IMR-90 (cell line): Measurements from ENCODE around the gene CDKL5. TPM values are rescaled to one million over a fixed set of nuclear protein-coding genes. Genes with fewer than 3 reads are reported as not detected.

Experiments
- ATAC-seq: fragments of 200-7000 bp; cut with Tn5 transposase; 2 replicates; pipeline ENCODE4 v1.9.1; 2020; ENCODE audit warnings: low read depth, mild to moderate bottlenecking, moderate library complexity
- BruUV-seq: library from RNA; stranded (reverse); fragments of 400-500 nt; replicated peaks from 2 replicates; lab custom pipeline; 2021; lab: Mats Ljungman, UMichigan
- CTCF ChIA-PET: fragments of 300-600 bp; formaldehyde crosslinking; extraction: SDS; loops from one replicate; lab custom pipeline; 2021; ENCODE audit warnings: antibody characterized with exemption; lab: Yijun Ruan, JAX
- POLR2A ChIA-PET: fragments of 300-600 bp; sonication (Branson Sonifier 250); formaldehyde crosslinking; loops from one replicate; lab custom pipeline; 2022; ENCODE audit warnings: antibody characterized with exemption; ENCODE audit not compliant: unreplicated experiment; lab: Charles Lee
- DNase-seq: peaks from one replicate; pipeline ENCODE4 v3.0.0; 2013
- H2AFZ ChIP-seq: replicated peaks from 2 replicates; pipeline ENCODE3; 2013; ENCODE audit warnings: low read length, mild to moderate bottlenecking; ENCODE audit not compliant: poor library complexity
- H2AK5ac ChIP-seq: 2 replicates; pipeline ENCODE4 v1.6.1; 2013; ENCODE audit warnings: low read depth, low read length, inconsistent platforms
- H2AK9ac ChIP-seq: replicated peaks from 2 replicates; pipeline ENCODE3; 2013; ENCODE audit warnings: mild to moderate bottlenecking, low read depth, low read length, moderate library complexity; ENCODE audit not compliant: poor library complexity
- H2BK120ac ChIP-seq: 2 replicates; pipeline ENCODE4 v1.6.1; 2013; ENCODE audit warnings: low read depth, low read length, inconsistent platforms
- H2BK15ac ChIP-seq: 3 replicates; pipeline ENCODE4 v1.6.1; 2013; ENCODE audit warnings: low read depth, low read length, inconsistent platforms
- H2BK20ac ChIP-seq: 2 replicates; pipeline ENCODE4 v1.6.1; 2013; ENCODE audit warnings: low read depth, mild to moderate bottlenecking, inconsistent platforms, low read length, moderate library complexity
- H2BK5ac ChIP-seq: 2 replicates; pipeline ENCODE4 v1.6.1; 2013; ENCODE audit warnings: mild to moderate bottlenecking, low read depth, low read length, inconsistent platforms; ENCODE audit not compliant: poor library complexity, severe bottlenecking
- H3K14ac ChIP-seq: replicated peaks from 2 replicates; pipeline ENCODE4 v1.6.1; 2013; ENCODE audit warnings: low read depth, low read length, inconsistent platforms
- H3K18ac ChIP-seq: 2 replicates; pipeline ENCODE4 v1.6.1; 2013; ENCODE audit warnings: low read depth, low read length, control low read depth
- H3K23ac ChIP-seq: 2 replicates; pipeline ENCODE4 v1.6.1; 2013; ENCODE audit warnings: low read depth, low read length, inconsistent platforms
- H3K27ac ChIP-seq: 2 replicates; pipeline ENCODE4 v1.5.1; 2013; ENCODE audit warnings: mild to moderate bottlenecking, control low read depth, low read length; ENCODE audit not compliant: insufficient read depth
- H3K27me3 ChIP-seq: 2 replicates; pipeline ENCODE4 v1.6.1; 2013; ENCODE audit warnings: low read length; ENCODE audit not compliant: control insufficient read depth, insufficient read depth
- H3K36me3 ChIP-seq: 2 replicates; pipeline ENCODE4 v1.6.1; 2013; ENCODE audit warnings: low read length, mixed read lengths; ENCODE audit not compliant: control insufficient read depth, insufficient read depth
- H3K4ac ChIP-seq: 2 replicates; pipeline ENCODE4 v1.6.1; 2013; ENCODE audit warnings: low read depth, low read length, inconsistent platforms
- H3K4me1 ChIP-seq: 2 replicates; pipeline ENCODE4 v1.6.1; 2013; ENCODE audit warnings: low read length, mixed read lengths; ENCODE audit not compliant: control insufficient read depth, insufficient read depth
- H3K4me2 ChIP-seq: 2 replicates; pipeline ENCODE4 v1.6.1; 2013; ENCODE audit warnings: low read depth, mild to moderate bottlenecking, control low read depth, low read length, moderate library complexity
- H3K4me3 ChIP-seq: 2 replicates; pipeline ENCODE4 v1.5.1; 2013; ENCODE audit warnings: low read depth, mild to moderate bottlenecking, control low read depth, low read length, moderate library complexity; ENCODE audit not compliant: insufficient read depth
- H3K56ac ChIP-seq: 2 replicates; pipeline ENCODE4 v1.6.1; 2013; ENCODE audit warnings: low read length, inconsistent platforms; ENCODE audit not compliant: insufficient read depth; ENCODE audit errors: extremely low read depth
- H3K79me1 ChIP-seq, 2 experiments: 2 replicates each; pipeline ENCODE4 v1.6.1; 2013; ENCODE audit warnings: low read length in 2 of 2, inconsistent platforms in 1 of 2, low read depth in 1 of 2
- H3K9ac ChIP-seq: 2 replicates; pipeline ENCODE4 v1.6.1; 2013; ENCODE audit warnings: low read depth, low read length, control low read depth
- H3K9me1 ChIP-seq: 2 replicates; pipeline ENCODE4 v1.6.1; 2013; ENCODE audit warnings: low read length, inconsistent platforms; ENCODE audit not compliant: insufficient read depth
- H3K9me3 ChIP-seq: 2 replicates; pipeline ENCODE4 v1.6.1; 2013; ENCODE audit warnings: low read length; ENCODE audit not compliant: control insufficient read depth, insufficient read depth
- H4K20me1 ChIP-seq: 2 replicates; pipeline ENCODE4 v1.6.1; 2013; ENCODE audit warnings: low read length, inconsistent platforms; ENCODE audit not compliant: insufficient read depth
- H4K5ac ChIP-seq: 2 replicates; pipeline ENCODE4 v1.6.1; 2013; ENCODE audit warnings: mild to moderate bottlenecking, low read depth, low read length, control low read depth
- H4K8ac ChIP-seq, 2 experiments: 2 replicates each; pipeline ENCODE4 v1.6.1; 2013; ENCODE audit warnings: low read depth in 2 of 2, low read length in 2 of 2, control low read depth in 1 of 2, inconsistent platforms in 1 of 2
- H4K91ac ChIP-seq: 2 replicates; pipeline ENCODE4 v1.6.1; 2013; ENCODE audit warnings: low read depth, low read length, inconsistent platforms; ENCODE audit not compliant: insufficient read depth
- BHLHE40 ChIP-seq: fragments of 150-350 bp; IDR thresholded peaks from 2 replicates; pipeline ENCODE4 v1.6.1; 2016; ENCODE audit warnings: mild to moderate bottlenecking, low read depth, low read length
- CEBPB ChIP-seq: IDR thresholded peaks from 2 replicates; pipeline ENCODE4 v1.6.1; 2012; ENCODE audit warnings: low read depth, low read length, improper control_type of control experiment
- CHD1 ChIP-seq: IDR thresholded peaks from 2 replicates; pipeline ENCODE4 v1.6.1; 2012; ENCODE audit warnings: low read depth, low read length, improper control_type of control experiment
- FOS ChIP-seq: fragments of 150-350 bp; IDR thresholded peaks from 2 replicates; pipeline ENCODE4 v1.6.1; 2016; ENCODE audit warnings: low read depth, low read length
- MAFK ChIP-seq: IDR thresholded peaks from 2 replicates; pipeline ENCODE4 v1.6.1; 2012; ENCODE audit warnings: low read depth, low read length, improper control_type of control experiment
- MAZ ChIP-seq: IDR thresholded peaks from 2 replicates; pipeline ENCODE4 v1.6.1; 2012; ENCODE audit warnings: low read depth, mild to moderate bottlenecking, low read length, improper control_type of control experiment, moderate library complexity, borderline replicate concordance
- MXI1 ChIP-seq: IDR thresholded peaks from 2 replicates; pipeline ENCODE4 v1.6.1; 2012; ENCODE audit warnings: low read depth, mild to moderate bottlenecking, low read length, moderate library complexity, borderline replicate concordance
- NFE2L2 ChIP-seq: fragments of 150-350 bp; IDR thresholded peaks from 2 replicates; pipeline ENCODE4 v1.6.1; 2016; ENCODE audit warnings: low read depth, mild to moderate bottlenecking, low read length
- POLR2A ChIP-seq: IDR thresholded peaks from 2 replicates; pipeline ENCODE4 v1.6.1; 2012; ENCODE audit warnings: mild to moderate bottlenecking, low read depth, low read length
- RAD21 ChIP-seq: IDR thresholded peaks from 2 replicates; pipeline ENCODE4 v1.6.1; 2012; ENCODE audit warnings: low read length, improper control_type of control experiment
- RCOR1 ChIP-seq: IDR thresholded peaks from 2 replicates; pipeline ENCODE4 v1.6.1; 2012; ENCODE audit warnings: mild to moderate bottlenecking, low read length, improper control_type of control experiment; ENCODE audit not compliant: insufficient replicate concordance
- RFX5 ChIP-seq: IDR thresholded peaks from 2 replicates; pipeline ENCODE4 v1.8.0; 2012; ENCODE audit warnings: low read depth, mild to moderate bottlenecking, low read length, moderate library complexity
- SMC3 ChIP-seq: fragments of 150-350 bp; IDR thresholded peaks from 2 replicates; pipeline ENCODE4 v1.6.1; 2016; ENCODE audit warnings: low read depth, mild to moderate bottlenecking, antibody characterized with exemption, low read length, moderate library complexity
- WGBS, 2 experiments: methylation state at CpG; one replicate each; pipeline versions ENCODE4 v1.1.5 to v1.1.7; 2013; ENCODE audit warnings: missing lambda C conversion rate in 2 of 2; ENCODE audit not compliant: insufficient read length in 1 of 2; ENCODE audit errors: extremely low coverage in 2 of 2; 5-methylcytosine and 5-hydroxymethylcytosine counted together
- dilution Hi-C: fragments of 300-500 bp; cut with HindIII; formaldehyde crosslinking; loops from one replicate; pipeline ENCODE4 v1.14.3; 2018; ENCODE audit warnings: low sequenced_read_pairs; ENCODE audit not compliant: unreplicated experiment
- in situ Hi-C: fragments of 300-500 bp; cut with MboI; formaldehyde crosslinking; loops from 3 replicates; pipeline ENCODE4 v1.14.3; 2019; ENCODE audit warnings: low sequenced_read_pairs, inconsistent platforms, mixed read lengths
- intact Hi-C: fragments of 100-400 bp; cut with micrococcal nuclease; formaldehyde crosslinking; loops from 2 replicates; pipeline ENCODE4 v1.10.0; 2022
- polyA plus RNA-seq, 3 experiments: library from polyadenylated mRNA; depleted of rRNA; stranded (reverse); fragments of >200 nt; gene quantifications; 2 replicates each; pipeline ENCODE4 v1.2.3, GENCODE V29; 2012; ENCODE audit warnings: low replicate concordance in 1 of 3
- total RNA-seq: library from RNA; depleted of rRNA; stranded (reverse); fragments of >200 nt; gene quantifications from 2 replicates; pipeline ENCODE4 v1.2.3, GENCODE V29; 2012
- TF ChIP-seq, protein P1 (sequence below): fragments of 150-350 bp; IDR thresholded peaks from 2 replicates; pipeline ENCODE4 v1.6.1; 2016; ENCODE audit warnings: low read depth, mild to moderate bottlenecking, low read length, moderate library complexity, borderline replicate concordance
- TF ChIP-seq, protein P2 (sequence below): fragments of 150-350 bp; IDR thresholded peaks from 2 replicates; pipeline ENCODE4 v1.6.1; 2017; ENCODE audit warnings: mild to moderate bottlenecking, antibody characterized with exemption, low read length, low read depth
- TF ChIP-seq, protein P3 (sequence below): conservative IDR thresholded peaks from 2 replicates; pipeline ENCODE4 v1.5.1; 2012; ENCODE audit warnings: mild to moderate bottlenecking, low read depth, low read length, improper control_type of control experiment

Gene CDKL5
- total and polyA plus RNA-seq, 2 of the 4 experiments (the other 2 are of a cell fraction), result 3.5 to 9.7 TPM

DNA sequence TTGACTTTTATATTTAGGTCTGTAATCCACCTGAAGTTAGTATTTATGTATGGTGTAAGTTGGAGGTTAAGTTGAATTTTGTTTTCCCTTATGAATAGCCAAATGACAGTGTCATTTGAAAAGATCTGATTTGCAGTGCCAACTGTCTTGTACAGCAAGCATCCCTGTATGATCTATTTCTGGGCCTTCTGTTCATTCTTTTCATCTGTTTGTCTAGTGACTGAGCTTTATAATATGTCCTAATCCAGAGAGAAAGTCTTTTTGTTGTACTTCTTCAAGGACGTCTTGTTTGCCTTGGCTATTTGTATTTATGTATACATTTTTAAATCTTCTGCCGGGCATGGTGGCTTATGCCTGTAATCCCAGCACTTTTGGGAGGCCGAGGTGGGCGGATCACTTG lies 39.6 kb downstream of the CDKL5 start:
- no peaks in the 10 kb centered on the region; the same call in 1 of the 2 replicates for H3K4me1 ChIP-seq
- H3K18ac ChIP-seq, result no peak overlapping the region
- no peaks in the 10 kb centered on the region for H3K9me3 ChIP-seq
- ChIA-PET CTCF (no interaction called here), POLR2A (no interaction called here)
- no TSS peak for BruUV-seq
- no peak overlapping the region for H3K27ac ChIP-seq
- dilution Hi-C loops, result no loop called here
- H3K36me3 ChIP-seq, result no peaks in the 10 kb centered on the region
- H3K4me3 ChIP-seq, result no peak overlapping the region
- H3K4ac ChIP-seq, result no peak overlapping the region
- H4K8ac ChIP-seq, result no peak overlapping the region
- intact Hi-C loops, result no loop called here
- no peak overlapping the region for H2AK5ac ChIP-seq
- WGBS, 2 experiments, result no CpG with 5 or more reads among the region's 4 CpGs
- H2BK120ac ChIP-seq, result no peak overlapping the region
- no peak overlapping the region for H3K23ac ChIP-seq
- no peaks in the 10 kb centered on the region for H3K9me1 ChIP-seq
- no peak overlapping the region for H3K4me2 ChIP-seq
- DNase-seq (no peak), ATAC-seq (no peak)
- no peak overlapping the region for H2BK20ac ChIP-seq
- H4K91ac ChIP-seq, result no peak overlapping the region
- peaks cover 0 to 9% of the 10 kb centered on the region in 2 experiments; a peak in 1 of 4 replicates for H3K79me1 ChIP-seq
- H2AK9ac ChIP-seq, result no peak overlapping the region
- H2BK5ac ChIP-seq, result no peak overlapping the region
- no peak for TF ChIP-seq BHLHE40
- no peak for TF ChIP-seq CEBPB
- TF ChIP-seq POLR2A, result no peak
- no peak for TF ChIP-seq MAFK
- TF ChIP-seq RFX5, result no peak
- no peak for TF ChIP-seq RAD21
- no peak for TF ChIP-seq SMC3
- TF ChIP-seq CHD1, result no peak
- TF ChIP-seq, protein P1, sequence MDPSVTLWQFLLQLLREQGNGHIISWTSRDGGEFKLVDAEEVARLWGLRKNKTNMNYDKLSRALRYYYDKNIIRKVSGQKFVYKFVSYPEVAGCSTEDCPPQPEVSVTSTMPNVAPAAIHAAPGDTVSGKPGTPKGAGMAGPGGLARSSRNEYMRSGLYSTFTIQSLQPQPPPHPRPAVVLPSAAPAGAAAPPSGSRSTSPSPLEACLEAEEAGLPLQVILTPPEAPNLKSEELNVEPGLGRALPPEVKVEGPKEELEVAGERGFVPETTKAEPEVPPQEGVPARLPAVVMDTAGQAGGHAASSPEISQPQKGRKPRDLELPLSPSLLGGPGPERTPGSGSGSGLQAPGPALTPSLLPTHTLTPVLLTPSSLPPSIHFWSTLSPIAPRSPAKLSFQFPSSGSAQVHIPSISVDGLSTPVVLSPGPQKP, result no peak
- TF ChIP-seq MAZ, result no peak
- TF ChIP-seq, protein P2, sequence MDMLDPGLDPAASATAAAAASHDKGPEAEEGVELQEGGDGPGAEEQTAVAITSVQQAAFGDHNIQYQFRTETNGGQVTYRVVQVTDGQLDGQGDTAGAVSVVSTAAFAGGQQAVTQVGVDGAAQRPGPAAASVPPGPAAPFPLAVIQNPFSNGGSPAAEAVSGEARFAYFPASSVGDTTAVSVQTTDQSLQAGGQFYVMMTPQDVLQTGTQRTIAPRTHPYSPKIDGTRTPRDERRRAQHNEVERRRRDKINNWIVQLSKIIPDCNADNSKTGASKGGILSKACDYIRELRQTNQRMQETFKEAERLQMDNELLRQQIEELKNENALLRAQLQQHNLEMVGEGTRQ, result no peak
- TF ChIP-seq RCOR1, result no peak
- no peak for TF ChIP-seq FOS
- no peak for TF ChIP-seq NFE2L2
- TF ChIP-seq MXI1, result no peak
- TF ChIP-seq, protein P3, sequence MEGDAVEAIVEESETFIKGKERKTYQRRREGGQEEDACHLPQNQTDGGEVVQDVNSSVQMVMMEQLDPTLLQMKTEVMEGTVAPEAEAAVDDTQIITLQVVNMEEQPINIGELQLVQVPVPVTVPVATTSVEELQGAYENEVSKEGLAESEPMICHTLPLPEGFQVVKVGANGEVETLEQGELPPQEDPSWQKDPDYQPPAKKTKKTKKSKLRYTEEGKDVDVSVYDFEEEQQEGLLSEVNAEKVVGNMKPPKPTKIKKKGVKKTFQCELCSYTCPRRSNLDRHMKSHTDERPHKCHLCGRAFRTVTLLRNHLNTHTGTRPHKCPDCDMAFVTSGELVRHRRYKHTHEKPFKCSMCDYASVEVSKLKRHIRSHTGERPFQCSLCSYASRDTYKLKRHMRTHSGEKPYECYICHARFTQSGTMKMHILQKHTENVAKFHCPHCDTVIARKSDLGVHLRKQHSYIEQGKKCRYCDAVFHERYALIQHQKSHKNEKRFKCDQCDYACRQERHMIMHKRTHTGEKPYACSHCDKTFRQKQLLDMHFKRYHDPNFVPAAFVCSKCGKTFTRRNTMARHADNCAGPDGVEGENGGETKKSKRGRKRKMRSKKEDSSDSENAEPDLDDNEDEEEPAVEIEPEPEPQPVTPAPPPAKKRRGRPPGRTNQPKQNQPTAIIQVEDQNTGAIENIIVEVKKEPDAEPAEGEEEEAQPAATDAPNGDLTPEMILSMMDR, result no peak
- H3K14ac ChIP-seq, result no peak overlapping the region
- H4K5ac ChIP-seq, result no peak overlapping the region
- in situ Hi-C loops, result no loop called here
- no peak overlapping the region for H2BK15ac ChIP-seq
- H4K20me1 ChIP-seq, result no peaks in the 10 kb centered on the region; the same call in 1 of the 2 replicates
- no peak overlapping the region for H2AFZ ChIP-seq
- no peaks in the 10 kb centered on the region for H3K27me3 ChIP-seq
- H3K9ac ChIP-seq, result no peak overlapping the region
- no peak overlapping the region for H3K56ac ChIP-seq
